NCI-H524 treated with DMSO at 0.1 percent for 48 hours (cell line): ENCODE data around the gene FLII.
"Not testable (repeated sequence)": the region's sequence is repeated elsewhere in the genome, so short reads cannot be mapped to it uniquely, and the experiment has no call there.

Source experiments
- DNase-seq: peaks from one replicate; lab custom pipeline; 2025; lab: John Stamatoyannopoulos, UW

Gene FLII

GRCh38 chr17:18258356-18259038, at the start of gene FLII:
FLII (minus strand) TSS chr17:18258738; CDS start chr17:18258690, 48 bp downstream.
- DNase-seq: no peak

GRCh38 chr17:18303206-18303605, 44.7 kb upstream of the FLII start:
- not testable (repeated sequence) for DNase-seq

- DNase-seq: no peak
These were observed 42.4 kb upstream of the FLII start for GRCh38 chr17:18300725-18301480.

- DNase-seq: not testable (repeated sequence)
These were observed 39.5 kb upstream of the FLII start for GRCh38 chr17:18298061-18298460.

GRCh38 chr17:18291718-18292540, 33.4 kb upstream of the FLII start:
- DNase-seq: no peak

- DNase-seq: no peak
These were observed 26.8 kb upstream of the FLII start for GRCh38 chr17:18285296-18285695.

GRCh38 chr17:18281788-18282187, 23.2 kb upstream of the FLII start:
- no peak for DNase-seq

- no peak for DNase-seq
These were observed 22.3 kb upstream of the FLII start for GRCh38 chr17:18280766-18281371.

- no peak for DNase-seq
These were observed 21.7 kb upstream of the FLII start for GRCh38 chr17:18280249-18280648.

- no peak for DNase-seq
These were observed 20.3 kb upstream of the FLII start for GRCh38 chr17:18278867-18279266.

- no peak for DNase-seq
These were observed 18.5 kb upstream of the FLII start for GRCh38 chr17:18277076-18277475.

- DNase-seq: no peak
These were observed 11.8 kb upstream of the FLII start for GRCh38 chr17:18270046-18270931.

GRCh38 chr17:18267927-18268711, 9.6 kb upstream of the FLII start:
- no peak for DNase-seq

- DNase-seq: no peak
These were observed 8.8 kb upstream of the FLII start for GRCh38 chr17:18267366-18267765.

GRCh38 chr17:18263885-18264682, 5.5 kb upstream of the FLII start:
- DNase-seq: no peak

- DNase-seq: no peak
These were observed 4.1 kb upstream of the FLII start for GRCh38 chr17:18262641-18263040.

GRCh38 chr17:18262111-18262510, 3.6 kb upstream of the FLII start:
- no peak for DNase-seq

- DNase-seq: no peak
These were observed 3.1 kb upstream of the FLII start for GRCh38 chr17:18261659-18262058.

GRCh38 chr17:18261146-18261515, 2.6 kb upstream of the FLII start:
- DNase-seq: no peak
